ENCODE results near the gene TSPAN18.

DNA sequence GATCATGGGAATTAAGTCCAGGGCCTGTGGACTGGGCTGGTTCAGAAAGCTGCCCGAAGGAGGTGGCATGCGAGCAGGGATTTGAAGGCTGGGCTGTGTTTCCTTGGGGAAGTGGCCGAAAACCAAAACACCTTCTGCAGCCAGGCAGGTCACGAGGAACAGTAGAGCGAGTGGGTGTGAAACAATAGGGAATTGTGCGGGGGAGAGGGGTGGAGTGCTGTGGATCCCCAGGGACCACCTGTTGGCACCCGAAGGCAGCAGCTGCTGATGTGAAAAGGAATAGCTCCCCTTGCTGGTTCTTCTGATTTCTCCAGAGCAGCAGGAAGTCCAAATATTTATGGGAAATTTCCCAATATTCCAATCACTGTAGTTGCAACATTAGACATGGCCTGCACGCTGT is 199.3 kb downstream of the TSPAN18 start:
- TF ChIP-seq, protein P1, sequence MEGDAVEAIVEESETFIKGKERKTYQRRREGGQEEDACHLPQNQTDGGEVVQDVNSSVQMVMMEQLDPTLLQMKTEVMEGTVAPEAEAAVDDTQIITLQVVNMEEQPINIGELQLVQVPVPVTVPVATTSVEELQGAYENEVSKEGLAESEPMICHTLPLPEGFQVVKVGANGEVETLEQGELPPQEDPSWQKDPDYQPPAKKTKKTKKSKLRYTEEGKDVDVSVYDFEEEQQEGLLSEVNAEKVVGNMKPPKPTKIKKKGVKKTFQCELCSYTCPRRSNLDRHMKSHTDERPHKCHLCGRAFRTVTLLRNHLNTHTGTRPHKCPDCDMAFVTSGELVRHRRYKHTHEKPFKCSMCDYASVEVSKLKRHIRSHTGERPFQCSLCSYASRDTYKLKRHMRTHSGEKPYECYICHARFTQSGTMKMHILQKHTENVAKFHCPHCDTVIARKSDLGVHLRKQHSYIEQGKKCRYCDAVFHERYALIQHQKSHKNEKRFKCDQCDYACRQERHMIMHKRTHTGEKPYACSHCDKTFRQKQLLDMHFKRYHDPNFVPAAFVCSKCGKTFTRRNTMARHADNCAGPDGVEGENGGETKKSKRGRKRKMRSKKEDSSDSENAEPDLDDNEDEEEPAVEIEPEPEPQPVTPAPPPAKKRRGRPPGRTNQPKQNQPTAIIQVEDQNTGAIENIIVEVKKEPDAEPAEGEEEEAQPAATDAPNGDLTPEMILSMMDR (conservative IDR thresholded peaks at IDR 0.05; ENCODE audit: low read depth, low read length): no peak
- no peak for TF ChIP-seq MXI1 (IDR thresholded peaks at IDR 0.05; ENCODE audit: borderline replicate concordance, low read depth, low read length)
- TF ChIP-seq POLR2A (IDR thresholded peaks at IDR 0.05; ENCODE audit: low read depth, low read length): no peak
- TF ChIP-seq CEBPB (IDR thresholded peaks at IDR 0.05; ENCODE audit: low read depth, low read length): no peak
- TF ChIP-seq MAZ (IDR thresholded peaks at IDR 0.05; ENCODE audit: borderline replicate concordance, low read depth, low read length): no peak
- TF ChIP-seq MAFK (IDR thresholded peaks at IDR 0.05; ENCODE audit: low read depth, low read length): no peak
- TF ChIP-seq BHLHE40 (IDR thresholded peaks at IDR 0.05; ENCODE audit: low read depth, low read length): no peak
- TF ChIP-seq FOS (IDR thresholded peaks at IDR 0.05; ENCODE audit: low read depth, low read length): no peak

All from IMR-90 (cell line).